SK-N-SH treated with all-trans-retinoic acid at 6 μM for 48 hours (cell line): Measurements from ENCODE around the gene PPP1R17.

Source experiments
- CREB5 ChIP-seq: fragments of 250-450 bp; sonication (Bioruptor Pico); IDR thresholded peaks from 2 replicates; pipeline ENCODE4 v1.5.1; 2020; ENCODE audit warnings: low read depth, mild to moderate bottlenecking, moderate library complexity
- TCF4 ChIP-seq: fragments of 250-450 bp; sonication (Bioruptor Pico); IDR thresholded peaks from 2 replicates; pipeline ENCODE4 v1.8.0; 2021; ENCODE audit warnings: mild to moderate bottlenecking, moderate library complexity, borderline replicate concordance
- ZFP3 ChIP-seq: fragments of 250-450 bp; sonication (Bioruptor Pico); IDR thresholded peaks from 2 replicates; pipeline ENCODE4 v1.5.0; 2020; ENCODE audit warnings: mild to moderate bottlenecking, moderate library complexity
- TF ChIP-seq, protein P1 (sequence below): fragments of 250-450 bp; sonication (Bioruptor Pico); IDR thresholded peaks from 2 replicates; pipeline ENCODE4 v1.8.0; 2020; ENCODE audit warnings: mild to moderate bottlenecking, moderate library complexity, borderline replicate concordance

GRCh38 chr7:31679574-31680305 is 7.3 kb upstream of the PPP1R17 start:
- TF ChIP-seq ZFP3 (CRISPR knock-in tag) (no peak), TCF4 (CRISPR knock-in tag) (no peak), CREB5 (CRISPR knock-in tag) (no peak)
- TF ChIP-seq, protein P1, sequence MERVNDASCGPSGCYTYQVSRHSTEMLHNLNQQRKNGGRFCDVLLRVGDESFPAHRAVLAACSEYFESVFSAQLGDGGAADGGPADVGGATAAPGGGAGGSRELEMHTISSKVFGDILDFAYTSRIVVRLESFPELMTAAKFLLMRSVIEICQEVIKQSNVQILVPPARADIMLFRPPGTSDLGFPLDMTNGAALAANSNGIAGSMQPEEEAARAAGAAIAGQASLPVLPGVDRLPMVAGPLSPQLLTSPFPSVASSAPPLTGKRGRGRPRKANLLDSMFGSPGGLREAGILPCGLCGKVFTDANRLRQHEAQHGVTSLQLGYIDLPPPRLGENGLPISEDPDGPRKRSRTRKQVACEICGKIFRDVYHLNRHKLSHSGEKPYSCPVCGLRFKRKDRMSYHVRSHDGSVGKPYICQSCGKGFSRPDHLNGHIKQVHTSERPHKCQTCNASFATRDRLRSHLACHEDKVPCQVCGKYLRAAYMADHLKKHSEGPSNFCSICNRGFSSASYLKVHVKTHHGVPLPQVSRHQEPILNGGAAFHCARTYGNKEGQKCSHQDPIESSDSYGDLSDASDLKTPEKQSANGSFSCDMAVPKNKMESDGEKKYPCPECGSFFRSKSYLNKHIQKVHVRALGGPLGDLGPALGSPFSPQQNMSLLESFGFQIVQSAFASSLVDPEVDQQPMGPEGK (CRISPR knock-in tag), result no peak
